ENCODE data around the gene OSBPL9.
"Not testable (repeated sequence)": the region's sequence is repeated elsewhere in the genome, so short reads cannot be mapped to it uniquely, and the experiment has no call there.

The OSBPL9 gene

GRCh38 chr1:51716746-51717145 is 99.9 kb downstream of the OSBPL9 start:
- DNase-seq = no peak

GRCh38 chr1:51717842-51718241 is 101.0 kb downstream of the OSBPL9 start:
- no peak for DNase-seq

GRCh38 chr1:51719146-51719545 is 102.3 kb downstream of the OSBPL9 start:
- no peak for DNase-seq

- DNase-seq = no peak
Observed at GRCh38 chr1:51724797-51725196, 107.9 kb downstream of the OSBPL9 start.

GRCh38 chr1:51726051-51726450 is 109.2 kb downstream of the OSBPL9 start:
- no peak for DNase-seq

GRCh38 chr1:51726544-51727225 is 109.8 kb downstream of the OSBPL9 start:
- DNase-seq = no peak

GRCh38 chr1:51727366-51727765 is 110.5 kb downstream of the OSBPL9 start:
- no peak for DNase-seq

- no peak for DNase-seq
Observed at GRCh38 chr1:51728611-51729155, 111.8 kb downstream of the OSBPL9 start.

- peak; percentile 91 for DNase-seq
Observed at GRCh38 chr1:51729156-51729823, 112.4 kb downstream of the OSBPL9 start.

GRCh38 chr1:51729824-51730301 is 113.0 kb downstream of the OSBPL9 start:
- no peak for DNase-seq

GRCh38 chr1:51731998-51732397 is 115.1 kb downstream of the OSBPL9 start:
- no peak for DNase-seq

- DNase-seq = no peak
Observed at GRCh38 chr1:51732701-51733425, 116.0 kb downstream of the OSBPL9 start.

GRCh38 chr1:51733426-51733774 is 116.5 kb downstream of the OSBPL9 start:
- DNase-seq = not testable (repeated sequence)

GRCh38 chr1:51733793-51734522 is 117.1 kb downstream of the OSBPL9 start:
- no peak for DNase-seq

- no peak for DNase-seq
Observed at GRCh38 chr1:51734896-51735745, 118.2 kb downstream of the OSBPL9 start.

GRCh38 chr1:51735746-51736254 is 118.9 kb downstream of the OSBPL9 start:
- no peak for DNase-seq

- DNase-seq = no peak
Observed at GRCh38 chr1:51736702-51737101, 119.8 kb downstream of the OSBPL9 start.

GRCh38 chr1:51738681-51739080 is 121.8 kb downstream of the OSBPL9 start:
- no peak for DNase-seq

GRCh38 chr1:51740652-51741051 is 123.8 kb downstream of the OSBPL9 start:
- no peak for DNase-seq

- no peak for DNase-seq
Observed at GRCh38 chr1:51741121-51741681, 124.3 kb downstream of the OSBPL9 start.

Measured in KG1 (cell line).